ENCODE measurements around the gene CEP104. TPM values are rescaled to one million over a fixed set of nuclear protein-coding genes. Genes with fewer than 3 reads are reported as not detected.

Gene CEP104
- total RNA-seq, 2 experiments from 2014 or later, result 29.0 to 32.8 TPM

GRCh38 chr1:3880429-3881192 is 23.6 kb upstream of the CEP104 start:
- ChIA-PET POLR2A (no interaction called here), CTCF (no interaction called here)
- H3K36me3 Mint-ChIP-seq, result peaks cover 37% of the 10 kb centered on the region
- no peak for DNase-seq
- intact Hi-C loops (cut with micrococcal nuclease), result no loop called here
- H3K27me3 Mint-ChIP-seq, result no peaks in the 10 kb centered on the region
- H3K9me3 Mint-ChIP-seq, result peaks cover 8% of the 10 kb centered on the region
- peaks cover 2% of the 10 kb centered on the region for H3K4me1 Mint-ChIP-seq (ENCODE audit: low read depth)
- H3K27ac Mint-ChIP-seq, result no peak overlapping the region
- no peak overlapping the region for H3K4me3 Mint-ChIP-seq

DNA sequence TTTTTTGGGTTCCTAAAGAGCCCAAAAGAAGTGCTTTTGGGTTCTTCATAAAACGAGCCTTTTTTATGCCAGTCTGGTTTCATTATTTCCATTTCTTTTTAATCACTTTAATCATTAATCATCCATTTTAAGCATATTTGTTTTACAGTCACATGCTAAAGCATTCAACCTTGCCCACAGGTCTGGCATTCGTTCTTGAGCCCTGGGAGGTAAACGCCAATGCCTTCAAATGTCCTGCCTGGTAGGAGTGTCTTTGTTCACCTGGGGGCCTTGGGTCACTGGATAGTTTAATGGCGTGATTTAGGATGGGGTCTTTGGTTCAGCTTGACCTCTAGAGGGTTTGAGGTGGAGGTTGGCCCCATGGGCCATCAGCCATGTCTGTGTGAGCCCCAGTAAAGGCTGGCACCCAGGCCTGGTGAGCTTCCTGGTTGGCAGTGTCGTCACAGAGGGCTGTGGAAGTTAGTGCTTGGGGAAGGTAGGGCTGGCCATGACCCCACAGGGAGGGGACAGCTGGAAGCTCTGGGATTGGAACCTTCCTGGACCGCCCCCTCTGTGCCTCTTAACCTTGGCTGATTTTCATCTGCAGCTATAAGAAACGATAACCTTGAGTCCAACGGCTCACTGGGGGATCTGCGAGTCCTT is 22.9 kb upstream of the CEP104 start:
- no peak overlapping the region for H3K4me3 Mint-ChIP-seq

DNA sequence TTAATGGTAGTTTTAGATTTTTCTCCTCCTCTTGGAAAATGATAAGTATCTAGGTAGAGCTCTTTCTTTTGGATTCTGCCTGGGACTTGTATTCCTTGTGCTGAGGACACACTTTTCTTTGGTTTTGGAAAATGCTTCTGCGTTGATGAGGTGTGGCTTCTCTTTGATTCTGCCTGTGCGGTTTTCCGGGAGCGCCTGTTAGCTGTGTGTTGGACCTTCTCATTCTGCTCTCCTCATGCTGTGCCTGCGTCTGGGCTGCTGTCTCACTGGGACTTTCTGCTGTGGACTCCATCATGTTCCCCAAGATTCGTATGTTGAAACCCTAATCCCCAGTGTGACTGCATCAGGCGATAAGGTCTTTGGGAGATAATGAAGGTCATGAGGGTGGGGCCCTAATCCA is 22.1 kb upstream of the CEP104 start:
- peaks cover 35% of the 10 kb centered on the region for H3K36me3 Mint-ChIP-seq
- intact Hi-C loops (cut with micrococcal nuclease), result no loop called here
- POLR2A ChIA-PET, result no interaction called here

More for the DNA sequence above, 22.9 kb upstream of the CEP104 start:
- ChIA-PET CTCF (no interaction called here), POLR2A (no interaction called here)
- DNase-seq, result no peak
- Mint-ChIP-seq H3K9me3 (peaks cover 8% of the 10 kb centered on the region), H3K27me3 (no peaks in the 10 kb centered on the region), H3K27ac (no peak overlapping the region), H3K36me3 (peaks cover 41% of the 10 kb centered on the region), H3K4me1 (ENCODE audit: low read depth) (peaks cover under 1% of the 10 kb centered on the region)
- intact Hi-C loops (cut with micrococcal nuclease), result no loop called here

GRCh38 chr1:3876716-3877115 is 19.7 kb upstream of the CEP104 start:
- H3K9me3 Mint-ChIP-seq, result peaks cover 8% of the 10 kb centered on the region
- H3K4me1 Mint-ChIP-seq (ENCODE audit: low read depth), result no peaks in the 10 kb centered on the region
- no peak for DNase-seq
- POLR2A ChIA-PET, result no interaction called here
- intact Hi-C loops (cut with micrococcal nuclease), result no loop called here
- CTCF ChIA-PET, result no interaction called here
- peaks cover 37% of the 10 kb centered on the region for H3K36me3 Mint-ChIP-seq
- no peaks in the 10 kb centered on the region for H3K27me3 Mint-ChIP-seq
- no peak overlapping the region for H3K27ac Mint-ChIP-seq
- H3K4me3 Mint-ChIP-seq, result no peak overlapping the region

More for the DNA sequence above, 22.1 kb upstream of the CEP104 start:
- Mint-ChIP-seq H3K4me3 (no peak overlapping the region), H3K4me1 (ENCODE audit: low read depth) (no peaks in the 10 kb centered on the region), H3K27ac (no peak overlapping the region), H3K27me3 (no peaks in the 10 kb centered on the region), H3K9me3 (peaks cover 8% of the 10 kb centered on the region)
- CTCF ChIA-PET, result no interaction called here
- no peak for DNase-seq

- Mint-ChIP-seq H3K4me1 (ENCODE audit: low read depth) (no peaks in the 10 kb centered on the region), H3K36me3 (peaks cover 43% of the 10 kb centered on the region), H3K27me3 (no peaks in the 10 kb centered on the region), H3K9me3 (peaks cover 8% of the 10 kb centered on the region), H3K27ac (no peak overlapping the region), H3K4me3 (no peak overlapping the region)
- ChIA-PET POLR2A (no interaction called here), CTCF (no interaction called here)
- intact Hi-C loops (cut with micrococcal nuclease), result no loop called here
- DNase-seq, result no peak
These were observed 17.7 kb upstream of the CEP104 start for GRCh38 chr1:3874736-3875135.

GRCh38 chr1:3872546-3872945 is 15.5 kb upstream of the CEP104 start:
- H3K4me3 Mint-ChIP-seq, result no peak overlapping the region
- ChIA-PET CTCF (no interaction called here), POLR2A (no interaction called here)
- no peaks in the 10 kb centered on the region for H3K9me3 Mint-ChIP-seq
- H3K27ac Mint-ChIP-seq, result no peak overlapping the region
- H3K4me1 Mint-ChIP-seq (ENCODE audit: low read depth), result no peaks in the 10 kb centered on the region
- intact Hi-C loops (cut with micrococcal nuclease), result no loop called here
- H3K36me3 Mint-ChIP-seq, result peaks cover 38% of the 10 kb centered on the region
- DNase-seq, result no peak
- no peaks in the 10 kb centered on the region for H3K27me3 Mint-ChIP-seq

- H3K4me1 Mint-ChIP-seq (ENCODE audit: low read depth), result no peaks in the 10 kb centered on the region
- H3K27me3 Mint-ChIP-seq, result no peaks in the 10 kb centered on the region
- no peak overlapping the region for H3K4me3 Mint-ChIP-seq
- no peak for DNase-seq
- peaks cover 41% of the 10 kb centered on the region for H3K36me3 Mint-ChIP-seq
- ChIA-PET CTCF (no interaction called here), POLR2A (no interaction called here)
- intact Hi-C loops (cut with micrococcal nuclease), result no loop called here
- H3K9me3 Mint-ChIP-seq, result no peaks in the 10 kb centered on the region
- no peak overlapping the region for H3K27ac Mint-ChIP-seq
These were observed 14.4 kb upstream of the CEP104 start for GRCh38 chr1:3871451-3871805.

GRCh38 chr1:3869751-3870301 is 12.8 kb upstream of the CEP104 start:
- Mint-ChIP-seq H3K27me3 (no peaks in the 10 kb centered on the region), H3K4me1 (ENCODE audit: low read depth) (no peaks in the 10 kb centered on the region), H3K4me3 (no peak overlapping the region), H3K27ac (no peak overlapping the region), H3K36me3 (peaks cover 32% of the 10 kb centered on the region), H3K9me3 (no peaks in the 10 kb centered on the region)
- CTCF ChIA-PET, result no interaction called here
- DNase-seq, result no peak
- POLR2A ChIA-PET, result no interaction called here
- intact Hi-C loops (cut with micrococcal nuclease), result no loop called here

DNA sequence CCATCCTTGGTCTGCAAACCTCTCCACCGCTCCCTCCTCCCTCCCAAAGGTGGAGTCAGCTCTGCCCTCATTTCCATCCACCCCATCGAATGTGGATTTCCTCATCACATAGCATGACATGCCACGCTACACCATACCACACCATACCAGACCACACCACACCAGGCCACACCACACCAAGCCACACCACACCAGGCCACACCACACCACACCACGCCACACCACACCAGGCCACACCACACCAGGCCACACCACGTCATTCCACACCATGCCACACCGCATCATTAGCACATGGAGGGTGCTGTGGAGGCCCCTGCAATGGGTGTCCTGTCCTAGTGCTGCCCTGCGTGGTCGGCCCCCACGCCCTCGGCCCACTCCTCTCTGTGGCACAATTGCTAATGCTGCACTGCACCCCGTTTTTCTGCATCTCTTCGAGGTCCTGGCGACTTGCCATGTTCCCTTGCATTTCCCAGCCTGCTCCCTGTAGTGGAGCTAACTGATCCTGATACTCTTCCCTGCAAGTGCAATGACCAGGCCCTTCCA is 11.5 kb upstream of the CEP104 start:
- Mint-ChIP-seq H3K27me3 (no peaks in the 10 kb centered on the region), H3K4me3 (no peak overlapping the region), H3K9me3 (no peaks in the 10 kb centered on the region), H3K36me3 (peaks cover 27% of the 10 kb centered on the region), H3K27ac (no peak overlapping the region), H3K4me1 (ENCODE audit: low read depth) (no peaks in the 10 kb centered on the region)
- intact Hi-C loops (cut with micrococcal nuclease), result no loop called here
- CTCF ChIA-PET, result no interaction called here
- POLR2A ChIA-PET, result no interaction called here
- no peak for DNase-seq

DNA sequence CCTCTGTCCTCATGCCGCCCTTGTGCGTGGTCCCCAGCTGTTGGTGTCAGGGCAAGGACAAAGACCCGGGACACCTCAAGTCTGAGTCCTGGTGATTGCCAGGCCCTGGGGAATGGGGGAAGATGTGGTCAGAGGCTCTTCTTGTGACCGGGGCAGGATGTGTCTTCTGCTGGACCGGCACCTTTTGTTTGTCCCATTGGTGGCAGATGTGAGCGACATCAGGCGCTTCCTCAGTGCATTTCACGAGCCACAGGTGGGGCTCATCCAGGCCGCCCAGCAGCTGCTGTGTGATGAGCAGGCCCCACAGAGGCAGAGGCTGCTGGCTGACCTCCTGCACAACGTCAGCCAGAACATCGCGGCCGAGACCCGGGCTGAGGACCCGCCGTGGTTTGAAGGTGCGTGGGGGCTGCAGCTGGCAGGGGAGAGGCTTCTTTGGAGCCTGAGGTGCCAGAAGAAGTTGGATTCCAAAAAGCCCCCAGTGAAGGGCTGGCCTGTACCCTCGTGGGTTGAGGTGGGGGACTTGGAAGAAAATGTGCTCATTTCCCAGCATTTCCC is 8.7 kb upstream of the CEP104 start:
- no peaks in the 10 kb centered on the region for H3K9me3 Mint-ChIP-seq
- DNase-seq, result no peak
- no peaks in the 10 kb centered on the region for H3K27me3 Mint-ChIP-seq
- intact Hi-C loops (cut with micrococcal nuclease), result no loop called here
- CTCF ChIA-PET, result no interaction called here
- H3K36me3 Mint-ChIP-seq, result peaks cover 22% of the 10 kb centered on the region
- POLR2A ChIA-PET, result no interaction called here
- no peak overlapping the region for H3K27ac Mint-ChIP-seq
- H3K4me1 Mint-ChIP-seq (ENCODE audit: low read depth), result no peaks in the 10 kb centered on the region
- H3K4me3 Mint-ChIP-seq, result no peak overlapping the region

GRCh38 chr1:3864884-3865283 is 7.9 kb upstream of the CEP104 start:
- H3K27me3 Mint-ChIP-seq, result no peaks in the 10 kb centered on the region

DNA sequence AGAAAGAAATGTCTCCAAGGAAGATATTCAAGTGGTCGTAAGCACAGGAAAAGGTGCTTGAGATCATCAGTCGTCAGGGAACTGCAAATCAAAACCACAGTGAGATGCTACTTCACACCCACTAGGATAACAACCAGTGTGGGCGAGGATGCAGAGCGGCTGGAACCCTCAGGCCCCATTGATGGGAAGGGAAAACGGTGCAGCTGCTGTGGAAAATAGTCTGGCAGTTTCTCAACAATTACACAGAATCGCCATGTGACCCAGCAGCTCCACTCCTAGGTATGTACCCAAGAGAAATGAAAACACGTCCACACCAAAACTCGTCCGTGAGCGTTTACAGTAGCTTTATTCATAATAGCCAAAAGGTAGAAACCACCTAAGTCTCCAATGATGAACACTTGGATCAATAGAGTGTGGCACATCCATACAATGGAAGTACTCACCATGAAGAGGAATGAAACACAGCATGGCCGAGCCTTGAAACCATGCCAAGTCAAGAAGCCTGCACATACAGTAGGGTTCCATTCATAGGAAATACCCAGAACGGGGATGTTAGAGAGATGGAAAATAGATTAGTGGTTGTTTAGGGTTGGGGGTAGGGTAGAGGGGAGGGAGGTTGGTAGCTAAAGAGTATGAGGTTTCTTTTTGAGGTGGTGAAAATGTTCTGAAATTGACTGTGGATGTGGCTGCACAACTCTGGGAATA is 6.4 kb upstream of the CEP104 start:
- ChIA-PET POLR2A (interaction anchor here (2.3 kb wide), 1 partner anchor 36 kb away, joined by 5 read pairs; the partner anchor contains the start of gene C1orf174), CTCF (no interaction called here)
- Mint-ChIP-seq H3K9me3 (no peaks in the 10 kb centered on the region), H3K27ac (no peak overlapping the region), H3K4me1 (ENCODE audit: low read depth) (peaks cover 8% of the 10 kb centered on the region), H3K36me3 (peaks cover 13% of the 10 kb centered on the region), H3K4me3 (no peak overlapping the region), H3K27me3 (no peaks in the 10 kb centered on the region)
- no peak for DNase-seq
- intact Hi-C loops (cut with micrococcal nuclease), result no loop called here

More at GRCh38 chr1:3864884-3865283, 7.9 kb upstream of the CEP104 start:
- peaks cover 17% of the 10 kb centered on the region for H3K36me3 Mint-ChIP-seq
- intact Hi-C loops (cut with micrococcal nuclease), result no loop called here
- CTCF ChIA-PET, result no interaction called here
- no peak overlapping the region for H3K27ac Mint-ChIP-seq
- POLR2A ChIA-PET, result no interaction called here
- no peaks in the 10 kb centered on the region for H3K4me1 Mint-ChIP-seq (ENCODE audit: low read depth)
- H3K4me3 Mint-ChIP-seq, result no peak overlapping the region
- DNase-seq, result no peak
- no peaks in the 10 kb centered on the region for H3K9me3 Mint-ChIP-seq
